Kasumi-1 (cell line): ENCODE data around the gene CYS1.

ENCODE experiments used
- DNase-seq, 2 experiments: peaks; one replicate each; lab custom pipeline; 2025; lab: John Stamatoyannopoulos, UW

CYS1 gene

DNA sequence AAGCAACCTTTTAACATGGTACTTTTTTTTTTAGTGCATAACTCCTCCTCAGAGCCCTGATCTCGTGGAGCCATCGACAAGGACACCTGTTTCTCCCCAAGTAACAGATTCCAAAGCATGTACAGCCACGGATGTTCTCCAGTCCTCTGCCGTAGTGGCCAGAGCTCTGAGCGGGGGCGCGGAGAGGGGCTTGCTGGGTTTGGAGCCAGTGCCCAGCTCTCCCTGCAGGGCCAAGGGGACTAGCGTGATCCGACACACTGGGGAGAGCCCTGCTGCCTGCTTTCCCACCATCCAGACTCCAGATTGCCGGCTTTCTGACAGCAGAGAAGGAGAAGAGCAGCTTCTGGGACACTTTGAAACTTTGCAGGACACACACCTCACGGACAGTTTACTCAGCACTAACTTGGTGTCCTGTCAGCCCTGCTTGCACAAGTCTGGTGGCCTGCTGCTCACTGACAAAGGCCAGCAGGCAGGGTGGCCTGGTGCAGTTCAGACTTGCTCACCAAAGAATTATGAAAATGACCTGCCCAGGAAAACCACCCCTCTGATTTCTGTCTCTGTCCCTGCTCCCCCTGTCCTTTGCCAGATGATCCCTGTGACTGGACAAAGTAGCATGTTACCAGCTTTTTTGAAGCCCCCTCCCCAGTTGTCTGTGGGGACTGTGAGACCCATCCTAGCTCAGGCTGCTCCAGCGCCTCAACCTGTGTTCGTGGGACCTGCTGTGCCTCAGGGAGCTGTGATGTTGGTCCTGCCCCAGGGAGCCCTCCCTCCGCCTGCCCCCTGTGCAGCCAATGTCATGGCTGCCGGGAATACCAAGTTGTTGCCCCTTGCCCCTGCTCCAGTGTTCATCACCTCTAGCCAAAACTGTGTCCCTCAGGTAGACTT is 32.4 kb downstream of the CYS1 start:
- no peak for DNase-seq

DNA sequence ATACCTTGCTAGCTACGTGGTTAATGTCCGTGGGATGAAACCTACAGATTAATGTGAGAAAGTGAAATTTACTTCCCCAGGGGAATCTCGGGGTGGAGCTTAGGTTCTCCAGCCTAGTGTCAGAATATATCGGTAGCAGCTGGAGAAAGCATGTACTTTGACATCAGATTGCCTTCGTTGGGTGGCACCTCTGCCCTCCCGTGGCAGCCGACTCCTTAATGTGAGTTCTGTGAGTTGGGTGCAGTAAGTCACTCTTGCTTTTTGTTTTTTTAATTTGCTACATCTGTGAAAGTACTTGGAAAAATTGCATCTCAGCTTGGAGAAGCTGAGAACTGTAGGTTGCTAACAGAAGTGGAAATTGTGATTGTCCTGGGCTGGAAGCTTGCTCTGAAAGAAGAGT is 33.3 kb downstream of the CYS1 start:
- no peak for DNase-seq

GRCh38 chr2:10045561-10046355 is 34.5 kb downstream of the CYS1 start:
- no peak for DNase-seq

GRCh38 chr2:10043906-10044601 is 36.2 kb downstream of the CYS1 start:
- peak; percentile 85 to 87 for DNase-seq

GRCh38 chr2:10043256-10043905 is 36.8 kb downstream of the CYS1 start, which contains the start of gene KLF11:
Gene KLF11 (plus strand): TSS chr2:10043550. CDS start chr2:10043717, 167 bp downstream.
- DNase-seq: peak; percentile 85 to 88

- peak in 1 of 2 experiments; percentile 39 for DNase-seq
Measured at GRCh38 chr2:10042301-10043161, 37.7 kb downstream of the CYS1 start.

DNA sequence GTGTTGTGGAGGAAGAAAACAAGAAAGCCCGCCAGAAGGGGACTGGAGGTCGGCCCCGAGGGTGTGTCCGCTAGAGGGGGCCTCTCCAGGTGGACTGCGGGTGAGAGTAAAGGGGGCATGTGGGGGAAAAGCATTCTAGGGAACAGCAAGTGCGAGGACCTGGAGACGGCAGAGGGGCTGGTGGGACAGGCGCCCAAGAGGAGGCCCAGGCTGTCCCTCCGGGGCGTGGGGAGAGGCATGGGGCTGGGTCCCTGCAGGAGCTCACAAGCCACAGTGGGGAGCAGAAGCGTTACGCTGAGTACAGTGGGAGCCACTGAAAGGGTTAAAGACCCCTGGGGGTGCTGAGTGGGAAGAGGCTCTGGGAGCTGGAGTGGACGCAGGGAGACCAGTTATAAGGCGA is 38.5 kb downstream of the CYS1 start:
- no peak for DNase-seq

GRCh38 chr2:10039658-10040410 is 40.4 kb downstream of the CYS1 start:
- no peak for DNase-seq

DNA sequence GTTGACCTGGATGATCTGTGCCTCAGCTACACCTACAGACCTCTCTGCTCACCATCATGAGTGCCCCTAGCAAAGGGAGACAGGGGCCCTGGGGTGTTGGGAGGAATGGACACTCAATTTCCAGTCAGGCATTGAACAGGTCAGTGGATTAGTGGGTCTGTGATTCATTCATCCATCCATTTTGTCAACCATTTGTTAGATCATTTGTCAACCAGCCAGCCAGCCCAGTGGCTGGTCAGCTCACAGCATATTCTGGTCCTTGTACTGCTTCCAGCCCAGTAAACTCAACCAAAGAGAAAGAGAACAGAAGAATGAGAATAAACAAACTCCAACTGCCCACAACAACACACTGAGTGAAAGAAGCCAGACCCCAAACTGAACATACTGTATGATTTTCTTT is 41.5 kb downstream of the CYS1 start:
- DNase-seq: no peak

DNA sequence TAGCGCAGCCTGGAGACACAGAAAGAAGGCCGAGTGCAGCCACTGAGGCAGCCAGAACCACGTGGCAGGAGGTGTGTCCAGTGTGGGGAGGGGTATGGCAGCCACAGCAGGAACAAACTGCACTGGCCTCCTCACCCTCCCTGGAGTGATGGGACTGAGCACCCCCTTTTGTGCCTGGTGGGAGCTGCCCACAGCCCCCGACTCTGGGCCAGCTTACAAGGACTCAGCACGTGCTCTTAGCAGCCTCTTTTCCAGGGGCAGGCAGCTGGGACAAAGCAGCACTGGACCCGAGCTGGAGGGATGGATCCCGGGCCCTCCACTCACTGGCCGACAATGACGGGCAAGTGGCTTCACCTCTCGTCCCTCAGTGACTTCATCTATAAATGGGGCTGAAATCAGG is 42.1 kb downstream of the CYS1 start:
- DNase-seq: no peak

DNA sequence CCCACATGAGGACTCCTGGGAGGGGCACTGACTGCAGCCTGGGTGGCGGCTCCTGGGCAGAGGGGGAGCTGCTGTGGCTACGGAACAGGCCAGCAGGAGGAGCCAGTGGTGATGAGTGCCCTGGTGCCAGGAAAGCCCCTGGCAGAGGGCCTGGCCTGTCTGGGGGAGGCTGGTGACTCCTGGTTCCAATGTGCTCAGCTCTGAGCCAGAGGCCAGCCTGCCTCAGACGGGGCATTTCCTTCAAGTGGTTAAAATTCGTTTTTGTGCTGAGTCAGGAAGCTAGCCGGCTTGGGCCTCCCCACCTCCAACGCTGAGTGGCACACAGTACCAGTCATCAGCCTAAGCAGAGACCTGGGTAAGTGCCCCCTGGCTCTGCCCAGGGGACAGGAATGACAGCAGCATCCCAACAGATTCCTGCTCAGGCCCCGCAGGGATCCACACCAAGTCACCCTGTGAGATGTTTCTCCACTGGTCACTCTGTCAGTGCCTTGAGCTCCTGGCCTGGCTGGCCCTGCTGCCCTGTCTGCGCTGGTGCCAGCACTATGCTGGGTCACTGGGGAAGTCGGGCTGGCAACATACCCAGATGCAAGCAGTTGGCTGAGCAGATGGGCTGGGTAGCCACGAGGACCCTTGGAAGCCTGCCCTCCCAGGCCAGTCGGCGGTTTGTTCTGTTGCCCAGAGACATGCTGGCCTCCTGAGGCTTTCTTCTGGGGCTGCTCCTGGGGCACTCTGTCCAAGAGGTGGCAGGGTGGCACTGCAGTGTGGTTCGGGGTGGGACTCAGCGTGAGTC is 43.9 kb downstream of the CYS1 start:
- peak; percentile 8 to 17 for DNase-seq

DNA sequence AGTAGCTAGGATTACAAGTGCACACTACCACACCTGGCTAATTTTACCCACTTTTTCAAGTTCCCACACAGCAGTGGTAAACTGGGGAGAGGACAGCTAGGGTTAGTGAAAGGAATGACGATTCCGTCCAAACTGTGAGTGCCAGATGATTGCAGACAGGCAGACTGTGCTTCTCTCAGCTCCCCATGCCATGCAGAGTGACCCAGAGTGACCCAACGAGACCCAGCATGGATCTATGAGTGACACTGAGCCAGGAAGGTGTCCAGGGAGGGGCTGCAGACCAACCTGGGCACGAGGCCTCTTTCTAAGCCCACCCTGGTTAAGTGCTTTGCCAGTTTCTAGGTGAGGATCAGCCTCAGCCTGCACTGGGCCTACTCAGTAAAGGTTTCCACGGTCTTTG is 44.6 kb downstream of the CYS1 start:
- DNase-seq: no peak

GRCh38 chr2:10035053-10035422 is 45.2 kb downstream of the CYS1 start:
- DNase-seq: no peak

DNA sequence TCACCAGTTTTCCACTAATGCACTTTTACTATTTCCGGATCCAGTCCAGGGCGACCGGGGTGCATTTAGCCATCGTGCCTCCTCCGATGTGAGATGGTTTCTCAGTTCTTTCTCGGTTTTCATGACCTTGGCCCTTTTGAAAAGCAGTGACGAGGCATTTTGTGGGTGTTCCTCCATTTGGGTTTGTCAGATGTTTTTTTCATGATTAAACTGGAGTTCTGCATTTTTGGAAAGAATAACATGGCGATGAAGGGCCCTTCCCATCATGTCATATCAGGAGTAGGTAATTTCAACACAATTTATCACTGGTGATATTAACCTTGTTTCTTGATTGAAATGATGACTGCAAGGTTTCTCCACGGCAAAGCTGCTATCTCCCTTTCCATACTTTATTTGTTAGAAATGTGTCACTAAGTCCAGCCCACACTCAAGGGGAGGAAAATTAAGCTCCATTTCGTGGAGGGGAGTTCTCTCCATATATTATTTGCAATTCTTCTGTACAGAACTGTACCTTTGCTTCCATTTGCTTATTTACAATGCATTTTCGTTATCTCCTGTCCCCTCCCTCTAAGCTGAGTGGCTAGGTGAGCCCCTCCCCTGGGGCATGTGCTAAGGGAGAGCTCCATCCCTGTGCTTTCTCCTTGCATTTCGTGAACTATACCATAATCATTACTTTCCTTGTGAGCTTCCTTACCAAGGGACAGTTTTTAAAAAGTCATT is 45.7 kb downstream of the CYS1 start:
- no peak for DNase-seq

DNA sequence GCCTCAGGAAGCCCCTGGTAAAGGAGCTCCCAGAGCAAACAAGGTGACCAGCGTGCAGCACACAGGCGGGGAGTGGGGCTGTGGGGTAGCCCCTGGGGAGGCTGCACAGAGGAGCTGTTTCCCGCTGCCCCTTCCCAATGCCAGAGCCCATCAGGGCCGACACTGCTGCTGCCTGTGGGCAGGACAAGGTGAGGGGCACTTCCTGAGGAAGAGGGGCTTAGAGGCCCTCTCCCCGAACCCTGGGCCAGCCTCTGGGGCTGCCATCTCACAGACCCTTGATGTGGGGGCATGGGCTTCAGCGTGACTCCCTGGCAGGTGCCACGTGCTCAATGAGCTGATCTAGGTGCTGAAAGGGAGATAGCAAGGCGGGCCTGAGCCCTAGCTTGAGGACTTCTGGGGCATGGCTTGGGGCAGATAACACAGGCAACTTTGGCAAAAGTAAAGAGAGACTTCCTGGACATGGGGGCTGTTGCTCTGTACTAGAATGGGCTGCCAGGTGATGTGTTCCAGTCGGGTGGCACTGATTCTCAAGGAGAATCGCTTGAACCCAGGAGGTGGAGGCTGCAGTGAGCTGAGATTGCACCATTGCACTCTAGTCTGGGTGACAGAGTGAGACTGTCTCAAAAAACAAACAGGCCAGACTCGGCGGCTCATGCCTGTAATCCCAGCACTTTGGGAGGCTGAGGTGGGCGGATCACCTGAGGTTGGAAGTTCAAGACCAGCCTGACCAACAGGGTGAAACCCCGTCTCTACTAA is 46.8 kb downstream of the CYS1 start:
- DNase-seq: no peak

- no peak for DNase-seq
Measured at GRCh38 chr2:10032746-10033105, 47.5 kb downstream of the CYS1 start.

GRCh38 chr2:10031886-10032745 is 48.1 kb downstream of the CYS1 start:
- DNase-seq: no peak
